Adrenal gland (tissue), 12 donors: ENCODE results near the gene DIP2C. TPM values are rescaled to one million over a fixed set of nuclear protein-coding genes. Genes with fewer than 3 reads are reported as not detected.
A peak's percentile ranks its signal among the peaks of the same experiment; 100 is the strongest.

Source experiments
- DNase-seq, 7 donors: peaks; one replicate each; pipeline ENCODE4 v3.0.0-alpha.2; 2019 to 2020
- H3K27ac ChIP-seq, 5 donors: fragments of 200-600 bp; sonication (generic) in 4 of 5; 1 replicate in 3 of 5; 2 replicates in 2 of 5; pipeline versions ENCODE4 v1.5.1 to v1.8.0; 2016 to 2020; ENCODE audit warnings: mild to moderate bottlenecking in 1 of 5
- H3K27me3 ChIP-seq: fragments of 200-600 bp; 2 replicates; pipeline ENCODE4 v1.8.0; 2021
- H3K36me3 ChIP-seq, 2 donors: fragments of 200-600 bp; replicated peaks in 1 of 2; 1 replicate in 1 of 2; 2 replicates in 1 of 2; pipeline versions ENCODE4 v1.5.1 to v1.8.0; 2018 to 2022
- H3K4me1 ChIP-seq, 2 donors: fragments of 200-600 bp; replicated peaks in 1 of 2; 1 replicate in 1 of 2; 2 replicates in 1 of 2; pipeline versions ENCODE4 v1.5.1 to v1.8.0; 2018 to 2021
- H3K4me3 ChIP-seq, 4 donors: fragments of 200-600 bp; sonication (generic) in 3 of 4; one replicate each; pipeline ENCODE4 v1.5.1; 2016 to 2018
- H3K9me3 ChIP-seq, 3 donors: fragments of 200-600 bp; sonication (generic) in 1 of 3; replicated peaks in 1 of 3; 1 replicate in 2 of 3; 2 replicates in 1 of 3; pipeline versions ENCODE4 v1.5.1 to v1.8.0; 2016 to 2021
- CTCF ChIP-seq, 6 experiments: fragments of 450-650 bp in 4 of 6; fragments of 200-600 bp in 2 of 6; sonication (generic) in 1 of 6; IDR thresholded peaks; 1 replicate in 5 of 6; 2 replicates in 1 of 6; pipeline versions ENCODE4 v1.5.1 to v1.8.0; 2016 to 2021; ENCODE audit warnings: antibody characterized with exemption in 6 of 6, mild to moderate bottlenecking in 2 of 6, moderate library complexity in 1 of 6
- POLR2A ChIP-seq, 2 donors: fragments of 450-650 bp; IDR thresholded peaks; one replicate each; pipeline ENCODE4 v1.6.1; 2017; ENCODE audit warnings: antibody characterized with exemption in 2 of 2, mild to moderate bottlenecking in 2 of 2, moderate library complexity in 1 of 2
- WGBS, 4 donors: extraction: QIAGEN DNeasy Blood & Tissue Kit in 2 of 4; methylation state at CpG; one replicate each; pipeline versions ENCODE4 v1.1.5 to v1.1.7; 2013 to 2017; 5-methylcytosine and 5-hydroxymethylcytosine counted together
- intact Hi-C, 2 donors: fragments of 100-400 bp; cut with DNase I; formaldehyde crosslinking; loops; one replicate each; pipeline versions ENCODE4 v1.14.1 to v1.15.0; 2022 to 2023
- polyA plus RNA-seq, 3 donors: library from polyadenylated mRNA; stranded (reverse); fragments of 200-250 nt in 2 of 3; fragments of 350-450 nt in 1 of 3; fragmentation: Illumina TruSeq in 1 of 3; extraction: RNeasy Lipid Tissue Mini Kit (QIAGEN cat#74804) in 1 of 3; gene quantifications; one replicate each; pipeline ENCODE4 v1.2.3, GENCODE V29; 2013 to 2014
- total RNA-seq, 9 donors: library from RNA; depleted of rRNA in 4 of 9; stranded (reverse); fragments of >200 nt in 4 of 9; fragments of 120-200 nt in 1 of 9; fragmentation: NEBNext Ultra II Directional in 1 of 9; extraction: Animal tissue kit (Norgen Biotek cat#: 25700) in 1 of 9; gene quantifications; one replicate each; pipeline versions ENCODE4 v1.1.0 to v1.2.4, GENCODE V29; 2013 to 2023
- donor health status: healthy with polysubstance abuse.
- donor health status: Bipolar disorder and iron deficiency.
- donor health status: DM: yes; HTN: yes; CAD: no.
- donor health status: DM: no; HTN: no; CAD: no.
- donor health status: DM: no; HTN: no; CAD: no.
- donor health status: DM: yes; HTN: yes; CAD: no.

DIP2C gene
- total and polyA plus RNA-seq, 12 donors = 4.8 to 23.9 (median 19.7) TPM

GRCh38 chr10:609262-609658 lies 80.2 kb downstream of the DIP2C start:
- DNase-seq = no peak
- H3K27ac ChIP-seq = no peak overlapping the region
- no peaks in the 10 kb centered on the region for H3K27me3 ChIP-seq
- no peaks in the 10 kb centered on the region for H3K9me3 ChIP-seq
- intact Hi-C loops = no loop called here
- no peak for TF ChIP-seq CTCF (IDR thresholded peaks at IDR 0.05)
- TF ChIP-seq POLR2A (IDR thresholded peaks at IDR 0.05) = no peak
- H3K4me3 ChIP-seq = no peak overlapping the region
- no peaks in the 10 kb centered on the region for H3K36me3 ChIP-seq
- H3K4me1 ChIP-seq = peaks cover 0 to 4% of the 10 kb centered on the region in 2 donors

GRCh38 chr10:608331-609261 lies 80.9 kb downstream of the DIP2C start:
- Histone ChIP-seq H3K27ac (no peak overlapping the region), H3K4me3 (no peak overlapping the region), H3K9me3 (no peaks in the 10 kb centered on the region), H3K27me3 (no peaks in the 10 kb centered on the region), H3K4me1 (no peaks in the 10 kb centered on the region), H3K36me3 (no peaks in the 10 kb centered on the region)
- 48 to 63% (median 61%) methylated on average over 4 to 5 of the region's 5 CpGs for WGBS, 4 donors
- intact Hi-C loops = no loop called here
- DNase-seq = no peak
- TF ChIP-seq POLR2A (IDR thresholded peaks at IDR 0.05) (no peak), CTCF (IDR thresholded peaks at IDR 0.05) (no peak)

- Histone ChIP-seq H3K4me1 (no peaks in the 10 kb centered on the region), H3K36me3 (no peaks in the 10 kb centered on the region), H3K27me3 (no peaks in the 10 kb centered on the region), H3K27ac (no peak overlapping the region), H3K9me3 (no peaks in the 10 kb centered on the region), H3K4me3 (no peak overlapping the region)
- TF ChIP-seq POLR2A (IDR thresholded peaks at IDR 0.05) (no peak), CTCF (IDR thresholded peaks at IDR 0.05) (no peak)
- intact Hi-C loops = no loop called here
- 90 to 93% (median 92%) methylated on average over 14 of the region's 14 CpGs for WGBS, 4 donors
- peak in 1 of 7 donors; percentile 4 for DNase-seq
Observed at GRCh38 chr10:607545-608185, 81.8 kb downstream of the DIP2C start.

- H3K27ac ChIP-seq = no peak overlapping the region
- H3K36me3 ChIP-seq = no peaks in the 10 kb centered on the region
- H3K27me3 ChIP-seq = no peaks in the 10 kb centered on the region
- H3K4me3 ChIP-seq = no peak overlapping the region
- TF ChIP-seq CTCF (IDR thresholded peaks at IDR 0.05) (no peak), POLR2A (IDR thresholded peaks at IDR 0.05) (no peak)
- intact Hi-C loops = no loop called here
- peak in 1 of 7 donors; percentile 9 for DNase-seq
- WGBS, 4 donors = 86 to 95% (median 93%) methylated on average over 16 to 28 of the region's 28 CpGs
- no peaks in the 10 kb centered on the region for H3K9me3 ChIP-seq
- no peaks in the 10 kb centered on the region for H3K4me1 ChIP-seq
Observed at GRCh38 chr10:606762-607544, 82.5 kb downstream of the DIP2C start.
